ENCODE data around the gene SMAD3. TPM values are rescaled to one million over a fixed set of nuclear protein-coding genes. Genes with fewer than 3 reads are reported as not detected.

Gene SMAD3
- total RNA-seq, 2 donors from 2014 or later: 47.9 to 78.5 TPM

DNA sequence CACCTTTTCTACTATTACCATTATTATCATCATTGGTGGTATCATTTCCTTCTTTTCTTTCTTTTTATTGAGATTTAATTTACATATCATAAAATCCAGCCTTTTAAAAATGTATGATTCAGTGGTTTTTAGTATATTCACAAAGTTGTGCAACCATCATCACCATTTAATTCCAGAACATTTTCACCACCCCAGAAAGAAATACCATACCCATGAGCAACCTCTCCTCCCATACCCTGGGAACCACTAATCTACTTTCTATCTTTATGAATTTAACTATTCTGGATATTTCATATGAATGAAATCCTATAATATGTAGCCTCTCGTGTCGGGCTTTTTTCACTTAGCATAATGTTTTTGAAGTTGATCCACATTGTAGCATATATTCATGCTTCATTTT, 159.9 kb downstream of the SMAD3 start:
- TF ChIP-seq, protein P1, sequence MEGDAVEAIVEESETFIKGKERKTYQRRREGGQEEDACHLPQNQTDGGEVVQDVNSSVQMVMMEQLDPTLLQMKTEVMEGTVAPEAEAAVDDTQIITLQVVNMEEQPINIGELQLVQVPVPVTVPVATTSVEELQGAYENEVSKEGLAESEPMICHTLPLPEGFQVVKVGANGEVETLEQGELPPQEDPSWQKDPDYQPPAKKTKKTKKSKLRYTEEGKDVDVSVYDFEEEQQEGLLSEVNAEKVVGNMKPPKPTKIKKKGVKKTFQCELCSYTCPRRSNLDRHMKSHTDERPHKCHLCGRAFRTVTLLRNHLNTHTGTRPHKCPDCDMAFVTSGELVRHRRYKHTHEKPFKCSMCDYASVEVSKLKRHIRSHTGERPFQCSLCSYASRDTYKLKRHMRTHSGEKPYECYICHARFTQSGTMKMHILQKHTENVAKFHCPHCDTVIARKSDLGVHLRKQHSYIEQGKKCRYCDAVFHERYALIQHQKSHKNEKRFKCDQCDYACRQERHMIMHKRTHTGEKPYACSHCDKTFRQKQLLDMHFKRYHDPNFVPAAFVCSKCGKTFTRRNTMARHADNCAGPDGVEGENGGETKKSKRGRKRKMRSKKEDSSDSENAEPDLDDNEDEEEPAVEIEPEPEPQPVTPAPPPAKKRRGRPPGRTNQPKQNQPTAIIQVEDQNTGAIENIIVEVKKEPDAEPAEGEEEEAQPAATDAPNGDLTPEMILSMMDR (IDR thresholded peaks at IDR 0.05): no peak
- Histone ChIP-seq H3K4me1 (ENCODE audit: control insufficient read depth in 1 of 2, low read depth in 2 of 2) (no peaks in the 10 kb centered on the region), H3K27ac (no peak overlapping the region), H3K4me3 (no peak overlapping the region), H3K27me3 (replicated peaks; ENCODE audit: insufficient read depth) (no peaks in the 10 kb centered on the region), H3K9me3 (no peaks in the 10 kb centered on the region), H3K36me3 (no peaks in the 10 kb centered on the region)
- DNase-seq (ENCODE audit: low spot score) (no peak), ATAC-seq (ENCODE audit: insufficient number of reproducible peaks, low FRiP score, low read depth) (no peak)

DNA sequence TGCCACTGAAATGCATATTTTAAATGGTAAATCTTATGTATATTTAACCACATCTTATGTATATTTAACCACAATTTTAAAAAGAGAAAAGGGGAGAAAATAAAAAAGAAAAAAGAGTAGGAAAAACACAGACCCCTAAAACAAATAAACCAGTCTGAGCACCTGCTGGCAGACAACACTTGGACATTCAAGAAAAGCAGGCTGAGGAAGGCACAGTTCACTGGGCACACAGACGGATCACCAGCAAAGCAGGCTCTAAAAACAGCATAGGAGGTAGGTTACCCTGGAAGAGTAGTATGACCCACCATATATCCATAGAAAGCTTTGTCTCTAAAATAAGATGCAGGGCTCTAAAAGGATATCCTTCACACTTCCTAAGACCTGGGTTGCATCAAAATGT, 162.0 kb downstream of the SMAD3 start:
- TF ChIP-seq, protein P1 (IDR thresholded peaks at IDR 0.05): no peak
- Histone ChIP-seq H3K4me1 (ENCODE audit: control insufficient read depth in 1 of 2, low read depth in 2 of 2) (no peaks in the 10 kb centered on the region), H3K9me3 (no peaks in the 10 kb centered on the region), H3K36me3 (no peaks in the 10 kb centered on the region), H3K4me3 (no peak overlapping the region), H3K27me3 (replicated peaks; ENCODE audit: insufficient read depth) (no peaks in the 10 kb centered on the region), H3K27ac (no peak overlapping the region)
- DNase-seq (ENCODE audit: low spot score): no peak
- no peak for ATAC-seq (ENCODE audit: insufficient number of reproducible peaks, low FRiP score, low read depth)

DNA sequence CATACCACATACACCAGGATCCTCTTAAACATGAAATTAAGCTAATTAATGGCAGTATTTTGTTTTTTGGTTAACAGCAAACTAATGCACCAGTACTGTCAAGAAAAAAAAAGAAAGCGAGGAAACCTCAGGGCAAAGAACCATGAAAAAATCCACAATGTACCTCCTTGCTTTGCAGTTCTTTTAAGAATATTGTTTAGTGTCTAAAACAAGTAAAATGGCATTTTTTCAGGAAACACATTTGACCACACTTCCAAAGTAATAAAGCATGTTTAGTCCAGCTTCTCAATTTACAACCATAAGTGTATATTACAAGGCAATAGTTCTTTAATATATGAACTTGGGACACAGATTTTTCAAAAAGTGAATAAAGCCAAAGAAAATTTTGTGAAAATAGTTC, 162.4 kb downstream of the SMAD3 start:
- TF ChIP-seq, protein P1 (IDR thresholded peaks at IDR 0.05): no peak
- H3K4me1 ChIP-seq (ENCODE audit: control insufficient read depth in 1 of 2, low read depth in 2 of 2): no peaks in the 10 kb centered on the region
- H3K27ac ChIP-seq: no peak overlapping the region
- DNase-seq (ENCODE audit: low spot score) (no peak), ATAC-seq (ENCODE audit: insufficient number of reproducible peaks, low FRiP score, low read depth) (no peak)
- no peaks in the 10 kb centered on the region for H3K9me3 ChIP-seq
- no peaks in the 10 kb centered on the region for H3K27me3 ChIP-seq (replicated peaks; ENCODE audit: insufficient read depth)
- no peaks in the 10 kb centered on the region for H3K36me3 ChIP-seq
- H3K4me3 ChIP-seq: no peak overlapping the region

DNA sequence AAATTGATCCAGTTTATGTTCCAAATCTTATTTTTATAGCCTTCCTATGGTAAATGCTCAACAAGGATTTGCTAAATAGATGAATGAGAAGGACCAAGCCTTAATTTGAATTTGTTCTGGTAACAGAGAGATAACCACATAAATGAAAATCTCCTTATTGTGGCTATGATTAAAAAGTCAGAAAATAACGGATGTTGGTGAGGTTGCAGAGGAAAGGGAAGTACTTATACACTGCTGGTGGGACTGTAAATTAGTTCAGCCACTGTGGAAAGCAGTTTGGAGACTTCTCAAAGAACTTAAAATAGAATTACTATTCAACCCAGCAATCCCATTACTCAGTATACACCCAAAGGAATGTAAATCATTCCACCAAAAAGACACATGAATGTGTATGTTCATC, 162.9 kb downstream of the SMAD3 start:
- no peak for ATAC-seq (ENCODE audit: insufficient number of reproducible peaks, low FRiP score, low read depth)
- Histone ChIP-seq H3K4me1 (ENCODE audit: control insufficient read depth in 1 of 2, low read depth in 2 of 2) (no peaks in the 10 kb centered on the region), H3K36me3 (no peaks in the 10 kb centered on the region), H3K27me3 (replicated peaks; ENCODE audit: insufficient read depth) (no peaks in the 10 kb centered on the region), H3K4me3 (no peak overlapping the region), H3K27ac (no peak overlapping the region), H3K9me3 (no peaks in the 10 kb centered on the region)
- no peak for DNase-seq (ENCODE audit: low spot score)
- TF ChIP-seq, protein P1 (IDR thresholded peaks at IDR 0.05): no peak

DNA sequence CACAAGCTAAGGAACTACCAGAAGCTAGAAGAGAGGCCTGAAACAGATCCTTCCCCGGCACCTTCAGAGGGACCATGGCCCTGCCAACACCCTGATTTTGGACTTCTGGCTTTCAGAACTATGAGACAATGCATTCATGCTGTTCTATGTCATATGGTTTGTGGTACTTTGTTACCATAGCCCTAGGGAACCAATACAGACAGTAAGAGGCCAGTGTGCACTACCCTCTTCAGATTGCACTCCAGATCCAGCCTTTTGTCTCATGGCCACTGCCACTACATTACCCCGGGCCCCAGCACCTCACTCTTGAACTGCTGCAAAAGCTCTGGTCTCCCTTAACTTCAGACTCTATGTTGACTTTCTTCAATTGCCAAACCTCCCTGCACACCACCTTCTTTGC, 165.1 kb downstream of the SMAD3 start:
- no peaks in the 10 kb centered on the region for H3K4me1 ChIP-seq (ENCODE audit: control insufficient read depth in 1 of 2, low read depth in 2 of 2)
- no peak overlapping the region for H3K27ac ChIP-seq
- ATAC-seq (ENCODE audit: insufficient number of reproducible peaks, low FRiP score, low read depth) (no peak), DNase-seq (ENCODE audit: low spot score) (no peak)
- H3K27me3 ChIP-seq (replicated peaks; ENCODE audit: insufficient read depth): no peaks in the 10 kb centered on the region
- no peak overlapping the region for H3K4me3 ChIP-seq
- TF ChIP-seq, protein P1 (IDR thresholded peaks at IDR 0.05): no peak
- H3K9me3 ChIP-seq: no peaks in the 10 kb centered on the region
- no peaks in the 10 kb centered on the region for H3K36me3 ChIP-seq
